ENCODE measurements around the gene HPGD. TPM values are rescaled to one million over a fixed set of nuclear protein-coding genes. Genes with fewer than 3 reads are reported as not detected.

Gene HPGD
- total RNA-seq (2021; fragmentation: NEBNext Ultra II Directional; extraction: Animal tissue kit (Norgen Biotek cat#: 25700)) (0.59 and 1.3 TPM in 2 replicates), polyA plus RNA-seq (2011; rRNA removed) (0.49 and 1.1 TPM in 2 replicates), polyA minus RNA-seq (2011; rRNA and poly(A)+ RNA removed) (0.13 and 0.61 TPM in 2 replicates)
- 0.69 TPM for polyA plus RNA-seq (2011; cell fraction: cytosol; rRNA removed)
- polyA plus RNA-seq (2011; cell fraction: nucleus; rRNA removed): 0.58 TPM
- 0.86 to 2.4 TPM (median 1.5 TPM) in 4 replicates for polyA plus RNA-seq (2012, experiment 1 of 2)
- polyA plus RNA-seq (2012, experiment 2 of 2): 0.28 TPM
- polyA plus RNA-seq (2013, experiment 1 of 2): 0.79 TPM
- 0.66 TPM for polyA plus RNA-seq (2013, experiment 2 of 2)
- 1.8 TPM for polyA minus RNA-seq (2011; cell fraction: cytosol; rRNA and poly(A)+ RNA removed)
- 0.30 TPM for polyA minus RNA-seq (2011; cell fraction: nucleus; rRNA and poly(A)+ RNA removed)
- long read RNA-seq, experiment 1, partial matches to known transcripts: 1 of 4 reads
- long read RNA-seq, experiment 1, other reads (novel, unspliced or antisense): 0 of 4 reads
- long read RNA-seq, experiment 2, partial matches to known transcripts: 0 of 1 reads
- long read RNA-seq, experiment 2, other reads (novel, unspliced or antisense): 0 of 1 reads

- no peak within 1 kb of the TSS for H3K23ac ChIP-seq (ENCODE audit: insufficient read length)
- peaks cover 0 to 6% (median 5%) of the 10 kb centered on the region in 4 experiments; a peak in 5 of 7 replicates for H3K4me1 ChIP-seq (replicated peaks in 1 of 4; ENCODE audit: control insufficient read depth in 3 of 4, insufficient read depth in 4 of 4, low read length in 3 of 4)
- no peak within 1 kb of the TSS for H4K5ac ChIP-seq (ENCODE audit: insufficient read length, low read depth, low read length)
- no peak within 1 kb of the TSS for H3K4ac ChIP-seq (replicated peaks; ENCODE audit: insufficient read length, low read depth, low read length)
- H4K91ac ChIP-seq (replicated peaks; ENCODE audit: insufficient read length, low read length): no peak within 1 kb of the TSS
- peak; percentile 15 to 67 for DNase-seq (ENCODE audit: low read depth in 1 of 2, low spot score in 2 of 2)
- peak within 1 kb of the TSS; percentile 56; the same call in 1 of the 2 replicates for H3K18ac ChIP-seq (ENCODE audit: extremely low read depth, low read length)
- H4K8ac ChIP-seq (ENCODE audit: extremely low read depth, insufficient read depth, low read length): no peak within 1 kb of the TSS
- peak within 1 kb of the TSS in 2 of 4 experiments; percentile 10 to 11; a peak in 2 of 7 replicates for H3K9ac ChIP-seq (replicated peaks in 1 of 4; ENCODE audit: extremely low read depth in 1 of 4, low read depth in 3 of 4, low read length in 3 of 4)
- H3K4me3 ChIP-seq (ENCODE audit: extremely low read depth in 1 of 4, insufficient read depth in 2 of 4, low read depth in 3 of 4, low read length in 4 of 4): peak within 1 kb of the TSS; percentile 47 to 76 (median 69)
- WGBS, 2 experiments (ENCODE audit: extremely low coverage in 1 of 2, insufficient coverage in 1 of 2, insufficient read length in 1 of 2, insufficient replicate concordance in 2 of 2, low coverage in 1 of 2, low lambda C conversion rate in 2 of 2, missing lambda C conversion rate in 1 of 2): 3% methylated on average over 60 of the region's 60 CpGs; no CpG with 5 or more reads in 1 of the 2 experiments
- no peak within 1 kb of the TSS for H3K56ac ChIP-seq (replicated peaks; ENCODE audit: insufficient read length, low read depth, low read length)
- H3K27me3 ChIP-seq (replicated peaks in 1 of 4; ENCODE audit: control insufficient read depth in 3 of 4, extremely low read depth in 1 of 4, insufficient read depth in 3 of 4, low read length in 3 of 4): peaks cover 0 to 26% (median 15%) of the 10 kb centered on the region in 4 experiments; a peak in 5 of 7 replicates
- no peaks in the 10 kb centered on the region for H3K79me2 ChIP-seq (ENCODE audit: control insufficient read depth in 1 of 2, insufficient read depth in 2 of 2, low read length in 2 of 2)
- no peaks in the 10 kb centered on the region for H3K36me3 ChIP-seq (ENCODE audit: control insufficient read depth in 2 of 4, insufficient read depth in 4 of 4, low read length in 3 of 4)
- ChIA-PET POLR2A (ENCODE audit: partially characterized antibody) (interaction anchor here (1.0 kb wide), 1 partner anchor 15 kb away, joined by 3 read pairs; no protein-coding TSS in a partner anchor), CTCF (ENCODE audit: partially characterized antibody) (interaction anchor here (0.6 to 1.6 kb wide), 8 partner anchors 41 to 241 kb away, joined by 3 to 5 read pairs (median 3); no protein-coding TSS in a partner anchor)
- no peak for FAIRE-seq
- no peak within 1 kb of the TSS for H3K27ac ChIP-seq (ENCODE audit: low read depth, low read length)
- peaks cover 14% of the 10 kb centered on the region; the same call in 1 of the 2 replicates for H3K23me2 ChIP-seq (ENCODE audit: low read depth, low read length)
- H3K79me1 ChIP-seq (ENCODE audit: low read depth, low read length): no peaks in the 10 kb centered on the region
- H3K4me2 ChIP-seq (ENCODE audit: insufficient read depth in 1 of 2, low read depth in 2 of 2, low read length in 2 of 2): peak within 1 kb of the TSS; percentile 84 to 89
- no peak within 1 kb of the TSS for H2BK120ac ChIP-seq (replicated peaks; ENCODE audit: low read depth, low read length)
- no peak within 1 kb of the TSS for H2AK5ac ChIP-seq (ENCODE audit: low read depth, low read length)
- no peak within 1 kb of the TSS for H2BK15ac ChIP-seq (ENCODE audit: low read length)
- H2BK5ac ChIP-seq (ENCODE audit: low read depth, low read length): no peak within 1 kb of the TSS
- peak within 1 kb of the TSS; percentile 90 for H2AFZ ChIP-seq (ENCODE audit: low read length)
- no peak within 1 kb of the TSS for H2BK20ac ChIP-seq (ENCODE audit: low read length)
- no peak within 1 kb of the TSS for H2BK12ac ChIP-seq (ENCODE audit: low read depth, low read length)
- H3K14ac ChIP-seq (ENCODE audit: insufficient read length): no peak within 1 kb of the TSS
- no peaks in the 10 kb centered on the region for H4K20me1 ChIP-seq (replicated peaks in 1 of 2; ENCODE audit: control insufficient read depth in 1 of 2, insufficient read depth in 2 of 2, low read length in 2 of 2)
- H3K9me3 ChIP-seq (ENCODE audit: insufficient read depth in 2 of 2, low read depth in 1 of 2, low read length in 1 of 2): no peaks in the 10 kb centered on the region
- TF ChIP-seq SP4 (IDR thresholded peaks at IDR 0.05; ENCODE audit: low read length): no peak
- no peak for TF ChIP-seq YY1 (IDR thresholded peaks at IDR 0.05; ENCODE audit: low read depth, low read length)
- TF ChIP-seq RAD21 (IDR thresholded peaks at IDR 0.05 in 1 of 2, conservative IDR thresholded peaks at IDR 0.05 in 1 of 2; ENCODE audit: low read depth in 2 of 2, low read length in 2 of 2): no peak; a peak in 1 of 4 replicates
- no peak for TF ChIP-seq HDAC6 (IDR thresholded peaks at IDR 0.05; ENCODE audit: low read depth, low read length)
Observed at GRCh38 chr4:174522183-174523024, at the start of gene HPGD. HPGD (minus strand) TSS chr4:174522488; CDS start chr4:174522451, 37 bp downstream.
